NCI-H1417 (cell line): Measurements from ENCODE around the gene COL23A1.

Experiments used
- DNase-seq, 3 experiments: peaks; one replicate each; lab custom pipeline; 2025; lab: John Stamatoyannopoulos, UW

Gene COL23A1

DNA sequence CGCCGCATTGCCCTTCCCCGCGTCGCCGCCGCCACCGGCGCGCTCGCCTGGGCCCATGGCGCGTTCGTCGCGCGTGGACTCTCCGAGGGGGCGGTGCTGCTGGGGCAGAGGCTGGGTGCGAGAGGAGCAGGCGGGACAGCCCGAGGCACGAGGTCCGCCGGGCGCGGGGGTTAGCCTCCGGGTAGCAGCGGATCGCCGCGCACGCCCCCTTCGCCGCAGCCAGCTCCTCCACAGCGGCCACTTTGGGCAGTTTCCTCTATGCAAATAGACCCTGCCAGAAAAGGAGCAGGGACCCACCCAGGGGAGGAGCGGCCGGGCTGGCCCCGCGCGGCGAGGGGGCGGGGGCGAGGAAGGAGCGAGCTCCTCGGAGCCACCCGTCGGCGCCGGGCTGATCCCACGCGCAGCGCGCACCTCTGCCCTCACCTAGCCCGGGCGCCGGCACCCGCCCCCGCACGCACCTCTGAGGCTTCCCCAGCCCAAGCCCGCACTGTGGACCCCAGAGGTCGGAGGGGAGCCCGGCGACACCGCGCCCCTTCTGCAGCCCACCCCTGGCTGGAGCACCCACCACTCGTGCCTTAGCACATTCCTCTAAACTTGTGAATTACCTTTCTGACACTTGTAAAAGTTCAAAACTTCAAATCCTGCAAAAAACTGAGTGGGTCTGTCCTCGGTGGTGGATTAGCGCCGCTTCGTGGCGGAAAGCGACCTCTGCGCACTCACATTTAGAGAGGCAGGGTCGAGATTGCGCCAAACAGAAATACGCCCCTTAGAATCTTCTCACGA lies at the start of gene COL23A1:
COL23A1 (minus strand) TSS at position 253 of the 783 bp plus-strand sequence.
- DNase-seq: no peak

DNA sequence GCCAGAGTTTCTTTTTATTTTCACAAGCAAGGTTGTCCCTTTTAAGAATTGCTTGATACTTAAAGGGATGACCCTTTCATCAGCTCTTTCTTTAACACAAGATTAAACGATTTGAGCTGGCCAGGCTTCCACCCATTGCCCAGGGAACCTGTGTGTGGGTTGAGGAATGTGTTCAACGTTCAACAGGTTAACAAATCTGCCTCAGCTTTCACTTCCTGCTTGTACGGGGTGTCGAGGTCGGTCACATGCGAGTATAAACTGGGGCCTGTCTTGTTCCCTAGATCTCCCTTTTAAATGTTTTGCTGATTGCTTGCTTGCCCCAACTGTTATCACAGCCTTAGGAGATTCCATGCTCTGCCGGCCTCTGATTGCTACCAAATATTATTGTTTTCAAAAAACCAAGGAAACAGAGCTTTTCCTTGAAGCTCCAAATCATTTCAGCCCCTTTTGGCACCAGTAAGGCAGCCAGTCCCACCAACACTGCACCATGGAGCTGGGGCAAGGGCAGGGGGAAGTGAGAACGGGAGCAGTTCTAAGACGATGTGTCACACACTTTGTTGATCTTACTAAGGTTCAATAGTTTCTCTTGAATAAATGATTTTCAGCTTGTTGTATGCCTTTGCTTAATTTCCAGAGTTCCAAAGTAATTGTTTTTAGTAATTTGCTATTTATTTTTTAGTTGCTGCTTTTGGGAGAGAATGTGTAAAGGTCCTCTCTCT lies 47.3 kb upstream of the COL23A1 start:
- DNase-seq: no peak

DNA sequence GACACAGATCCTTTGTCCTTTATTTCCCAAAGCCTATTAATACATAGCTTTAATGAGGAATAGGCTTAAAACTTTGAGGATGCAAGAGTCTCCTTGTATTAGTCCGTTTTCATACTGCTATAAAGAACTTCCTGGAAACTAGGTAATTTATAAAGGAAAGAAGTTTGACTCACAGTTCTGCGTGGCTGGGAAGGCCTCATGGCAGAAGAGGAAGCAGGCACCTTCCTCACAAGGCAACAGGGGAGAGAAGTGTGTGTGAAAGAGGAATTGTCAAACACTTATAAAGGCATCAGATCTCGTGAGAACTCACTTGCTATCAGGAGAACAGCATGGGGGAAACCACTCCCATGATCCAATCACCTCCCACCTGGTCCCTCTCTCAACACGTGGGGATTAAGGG lies 42.1 kb upstream of the COL23A1 start:
- no peak for DNase-seq

DNA sequence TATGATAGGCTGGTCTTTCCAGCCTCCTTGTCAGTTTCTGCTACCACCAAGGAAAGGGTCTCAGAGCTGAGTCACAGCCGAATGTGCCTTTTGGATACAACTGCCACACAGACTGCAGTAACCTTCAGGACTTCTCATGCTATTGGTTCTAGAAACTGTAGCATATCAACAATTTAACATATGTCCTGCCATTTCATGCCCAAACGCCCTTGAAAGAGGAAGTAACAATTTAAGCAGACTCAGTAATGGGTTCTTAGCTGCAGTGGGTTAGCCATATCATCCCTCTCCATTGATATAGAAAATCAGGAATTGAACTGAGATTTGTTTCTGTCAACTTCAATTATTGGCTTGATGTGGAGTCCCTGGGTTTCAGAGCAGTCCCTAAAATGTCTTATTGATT lies 40.8 kb upstream of the COL23A1 start:
- no peak for DNase-seq

DNA sequence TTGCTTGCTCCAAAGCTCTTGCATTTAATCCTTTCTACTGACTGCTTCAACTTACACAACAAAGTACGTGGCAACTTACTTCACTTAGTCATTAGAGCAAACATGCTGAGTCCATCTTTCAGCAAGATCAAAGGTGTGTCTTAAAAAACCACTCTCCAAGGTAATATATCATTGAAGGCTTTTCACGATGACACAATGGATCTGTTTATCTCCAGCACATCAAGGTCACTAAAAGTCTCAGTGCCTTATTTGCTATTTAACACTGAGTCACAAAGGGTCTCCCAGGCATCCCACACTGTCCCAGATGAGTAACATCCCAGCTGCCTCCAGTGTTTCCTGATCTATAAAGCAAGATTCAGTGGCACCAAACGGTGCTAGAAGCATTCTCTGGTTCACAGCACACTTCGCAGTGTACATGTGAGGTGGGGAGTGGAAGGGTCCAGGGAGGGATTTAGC lies 40.3 kb upstream of the COL23A1 start:
- DNase-seq: no peak

DNA sequence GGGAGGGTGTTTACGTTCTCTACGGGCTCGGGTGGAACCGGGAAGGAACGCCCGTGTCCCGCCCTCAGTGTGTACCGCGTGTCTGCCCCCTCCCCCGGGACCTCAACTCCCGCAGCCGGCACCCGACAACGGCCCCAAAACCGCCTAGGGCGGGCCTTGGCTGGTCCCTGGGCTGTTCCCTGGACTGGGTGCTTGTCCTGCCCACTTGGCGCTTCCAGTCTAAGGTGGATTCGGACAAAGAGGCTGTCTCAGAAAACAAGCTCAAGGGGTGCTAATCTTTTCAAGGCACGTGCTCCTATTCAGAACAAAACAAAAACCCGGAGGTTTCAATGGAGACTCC lies 37.0 kb upstream of the COL23A1 start:
- no peak for DNase-seq

DNA sequence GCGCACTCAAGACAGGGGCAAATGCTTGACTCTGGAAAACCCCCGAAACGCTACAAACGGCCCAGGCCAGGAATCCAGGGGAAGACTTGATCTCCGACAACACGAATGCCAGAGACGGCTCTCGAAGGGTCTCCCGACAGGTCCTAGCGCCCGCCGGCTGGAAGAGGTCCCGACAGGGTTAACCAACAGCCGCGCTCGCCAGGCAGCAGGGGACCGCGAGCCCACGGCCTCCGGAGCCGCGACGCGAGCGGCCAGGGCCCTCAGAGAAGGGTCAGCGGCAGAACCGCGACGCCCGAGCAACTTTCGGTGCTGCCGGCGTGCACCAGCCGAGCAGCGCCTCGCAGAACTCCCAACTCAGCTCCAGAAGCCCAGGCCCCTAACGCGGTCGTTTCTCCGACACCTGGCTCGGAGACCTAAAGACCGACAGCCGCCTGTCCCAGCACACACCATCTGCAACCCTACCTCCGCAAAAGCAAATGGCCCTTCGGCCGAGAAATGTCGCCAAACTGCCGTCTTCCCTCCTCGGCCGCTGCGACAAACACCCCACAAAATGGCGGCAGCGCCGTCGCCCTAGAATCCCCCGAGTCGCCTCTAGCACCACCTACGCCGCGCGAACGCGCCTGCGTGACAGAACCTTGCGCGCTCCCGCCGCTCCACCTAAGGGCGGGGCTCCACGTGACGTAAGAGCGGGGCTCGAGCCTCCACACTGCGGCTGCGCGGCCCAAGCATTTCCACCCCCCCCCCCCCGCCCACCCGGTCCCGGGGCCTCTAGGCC lies 36.5 kb upstream of the COL23A1 start, which contains the start of gene CLK4:
CLK4 (minus strand) TSS at position 567 of the 775 bp plus-strand sequence. CDS start 3,634 bp downstream, outside the sequence.
- DNase-seq: peak; percentile 81 to 95 (median 89)

DNA sequence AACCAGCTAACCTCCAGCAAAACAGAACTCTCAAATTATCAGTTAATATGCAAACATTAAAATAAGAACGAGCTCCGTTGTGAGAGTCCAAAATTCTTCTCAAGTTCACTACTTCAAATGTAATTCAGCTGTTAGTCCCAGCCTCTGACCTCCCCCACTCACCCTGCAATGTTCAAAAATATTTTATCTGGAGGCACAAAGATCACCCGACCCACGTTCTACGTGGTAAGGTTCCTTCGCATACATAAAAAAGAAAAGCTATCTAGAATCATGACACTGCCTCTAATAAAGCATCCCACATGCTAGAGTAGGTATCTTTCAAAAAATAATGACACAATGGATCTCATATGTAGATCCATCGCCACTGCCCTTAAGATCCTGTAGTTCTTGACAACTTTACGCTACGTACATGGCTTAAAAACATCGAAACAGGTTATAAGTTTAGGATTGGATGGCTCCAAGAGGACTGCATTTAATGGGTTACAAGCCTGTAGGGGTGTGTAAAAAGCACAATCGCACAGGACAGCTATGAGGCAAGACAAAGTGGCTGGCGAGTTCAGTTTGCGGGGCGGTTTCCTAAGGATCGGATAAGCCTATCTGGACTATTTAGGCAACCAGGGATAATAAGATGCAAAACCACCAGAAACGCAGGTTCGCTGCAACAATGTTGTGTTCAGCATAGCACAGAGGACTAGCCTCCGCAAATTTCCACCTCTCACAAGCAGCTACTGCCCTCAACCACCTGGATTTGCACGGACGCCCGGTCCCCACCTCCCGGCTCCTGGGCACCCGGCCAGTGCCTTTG lies 35.7 kb upstream of the COL23A1 start:
- DNase-seq: peak in 1 of 3 experiments; percentile 35

DNA sequence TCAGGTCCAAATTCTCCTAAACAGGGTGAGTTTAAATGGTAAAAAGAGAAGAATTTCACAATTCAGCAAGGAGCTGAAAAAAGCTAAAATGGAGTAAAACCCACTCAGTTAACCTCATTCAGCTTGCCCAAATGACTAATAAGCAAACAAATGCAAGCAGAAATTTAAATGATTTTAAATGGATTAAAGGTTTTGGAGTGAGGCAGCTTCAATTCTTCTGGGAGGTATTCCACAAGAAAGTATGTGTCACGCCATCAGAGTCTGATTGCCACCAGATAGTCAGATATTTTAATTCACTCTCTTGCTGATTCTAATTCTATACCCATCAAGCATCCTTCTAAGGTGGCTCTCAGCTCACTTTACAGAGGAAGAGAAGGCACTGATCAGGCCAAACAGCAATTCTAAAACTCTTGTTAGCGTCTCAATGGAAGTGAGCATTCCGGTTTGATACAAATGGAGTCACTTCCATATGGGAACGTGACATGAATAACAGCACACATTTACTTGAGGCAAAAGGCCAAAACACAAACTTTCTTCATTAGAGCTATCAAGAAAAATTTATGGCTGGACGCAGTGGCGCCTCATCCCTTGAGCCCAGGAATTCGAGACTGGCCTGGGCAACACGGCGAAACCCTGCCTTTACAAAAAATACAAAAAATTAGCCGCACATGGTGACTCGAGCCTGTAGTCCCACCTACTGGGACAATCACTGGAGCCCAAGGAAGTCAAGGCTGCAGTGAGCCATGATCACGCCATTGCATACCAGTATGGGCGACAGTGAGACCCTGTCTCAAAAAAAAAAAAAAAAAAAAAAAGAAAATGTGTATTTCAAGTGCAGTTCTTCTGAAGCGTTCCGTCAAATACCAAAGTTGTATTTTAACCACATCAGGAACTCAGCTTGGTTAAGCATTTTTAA lies 34.7 kb upstream of the COL23A1 start:
- no peak for DNase-seq

DNA sequence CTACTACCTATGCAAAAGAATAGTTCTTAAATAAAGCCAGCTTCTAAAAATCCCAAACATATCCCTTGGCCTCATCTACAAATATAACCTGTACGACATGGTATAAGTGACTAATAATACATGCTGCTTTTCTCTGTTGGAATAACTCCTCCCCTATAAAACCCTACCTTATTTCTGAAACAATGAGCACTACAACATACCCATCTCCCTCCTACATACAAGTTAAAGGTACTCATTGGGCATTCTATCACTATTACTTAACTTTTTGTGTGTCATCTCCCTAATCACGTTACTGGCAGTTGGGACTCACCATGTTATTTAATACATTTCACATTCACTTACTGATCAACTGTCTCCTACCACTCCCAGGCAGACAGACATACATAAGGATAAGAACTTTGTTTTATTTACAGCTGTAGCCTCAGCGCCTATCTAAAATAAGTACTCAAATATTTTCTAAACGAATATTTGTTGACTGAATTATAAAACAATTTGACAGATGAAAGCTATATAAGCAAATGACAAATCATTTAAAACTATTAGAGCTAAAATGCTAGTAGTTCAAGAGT lies 32.6 kb upstream of the COL23A1 start:
- peak in 1 of 3 experiments; percentile 24 for DNase-seq

DNA sequence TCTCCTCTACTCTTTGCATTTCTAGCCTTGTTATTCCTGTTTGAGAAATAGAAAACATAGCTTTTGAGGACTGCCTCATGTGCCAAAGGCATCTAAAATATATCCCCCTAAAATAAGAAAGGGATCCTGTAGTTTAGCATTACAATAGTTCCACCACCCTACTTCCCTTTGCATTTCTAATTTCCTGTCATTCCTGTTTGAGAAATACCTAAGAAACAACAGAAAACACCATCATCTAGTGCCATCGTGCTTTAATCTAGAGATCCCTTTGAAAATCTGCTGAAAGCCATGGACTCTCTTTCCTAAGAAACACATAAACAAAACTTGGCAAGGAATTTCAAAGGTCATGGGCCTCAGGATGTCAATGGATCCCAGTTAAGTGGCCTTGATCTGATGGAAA lies 29.2 kb upstream of the COL23A1 start:
- no peak for DNase-seq

DNA sequence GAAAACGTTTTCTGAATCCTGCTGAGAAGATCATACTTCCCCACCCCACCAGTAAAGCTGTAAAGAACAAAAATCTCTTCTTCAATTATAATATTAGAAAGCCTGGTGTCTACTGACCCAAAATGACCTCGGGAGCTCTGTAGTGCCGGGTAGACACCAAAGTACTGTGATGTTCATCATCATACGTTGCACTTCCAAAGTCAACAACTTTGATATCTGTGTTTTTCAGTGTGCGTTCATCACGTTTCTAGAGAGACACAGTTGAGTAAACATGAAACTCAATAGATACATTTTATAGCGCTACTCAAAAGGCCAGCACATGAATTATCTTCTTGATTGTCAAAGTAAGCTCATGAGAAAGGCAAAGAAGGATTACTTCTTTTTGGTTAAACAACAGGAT lies 22.1 kb upstream of the COL23A1 start:
- DNase-seq: peak in 1 of 3 experiments; percentile 2

DNA sequence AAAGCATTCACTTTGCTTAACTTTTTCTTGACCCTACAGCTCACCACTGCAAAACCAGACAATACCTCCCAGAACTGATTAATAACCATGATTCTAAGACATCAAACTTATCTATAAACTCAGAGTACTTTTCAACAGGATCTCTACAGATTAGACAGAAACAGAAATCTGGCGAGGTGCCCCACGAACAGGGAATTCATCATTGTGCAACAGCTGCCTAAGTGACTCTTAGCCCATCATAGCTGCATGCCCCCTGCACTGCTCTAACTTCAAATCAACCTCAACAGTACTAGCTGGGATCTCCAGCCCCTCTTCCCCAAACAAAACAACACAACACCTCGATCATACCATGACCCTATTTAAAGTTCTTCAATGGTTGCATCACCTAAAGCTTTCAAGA lies 16.1 kb upstream of the COL23A1 start:
- DNase-seq: no peak

DNA sequence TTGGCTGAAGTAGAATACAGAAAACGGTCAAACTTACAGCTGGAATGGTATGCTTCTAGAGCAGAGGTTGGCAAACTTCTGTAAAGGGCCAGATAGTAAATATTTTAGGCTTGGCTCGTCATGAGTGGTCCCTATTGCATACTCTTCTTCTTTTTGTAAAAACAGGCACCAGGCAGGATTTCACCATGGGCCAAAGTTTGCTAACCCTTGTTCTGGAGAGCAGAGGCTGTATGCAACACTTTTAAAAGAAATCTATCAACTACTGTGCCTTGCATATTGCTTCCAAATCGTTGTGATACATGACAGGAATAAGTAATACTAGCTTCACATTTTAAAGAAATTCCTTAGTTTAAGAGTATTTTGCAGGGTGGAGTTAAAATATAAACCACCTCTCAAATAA lies 15.6 kb upstream of the COL23A1 start:
- no peak for DNase-seq

DNA sequence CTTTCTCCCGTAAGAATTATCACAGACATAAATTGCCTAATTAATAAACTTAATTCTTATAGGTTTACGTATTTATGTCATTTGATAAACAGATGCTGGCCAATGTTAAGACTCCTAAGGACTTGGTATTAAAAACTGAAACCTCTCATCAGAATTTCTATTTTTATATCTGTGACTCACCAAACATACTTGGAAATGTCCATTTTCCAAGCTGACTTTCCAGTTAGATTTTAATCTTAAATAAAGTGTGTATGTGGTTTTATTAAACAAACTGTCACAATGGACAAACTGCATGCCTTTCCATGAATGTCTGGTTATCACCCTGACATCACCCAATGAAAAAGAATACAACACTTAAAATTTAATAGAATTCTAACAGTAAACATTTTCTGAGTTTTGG lies 12.6 kb upstream of the COL23A1 start:
- no peak for DNase-seq

DNA sequence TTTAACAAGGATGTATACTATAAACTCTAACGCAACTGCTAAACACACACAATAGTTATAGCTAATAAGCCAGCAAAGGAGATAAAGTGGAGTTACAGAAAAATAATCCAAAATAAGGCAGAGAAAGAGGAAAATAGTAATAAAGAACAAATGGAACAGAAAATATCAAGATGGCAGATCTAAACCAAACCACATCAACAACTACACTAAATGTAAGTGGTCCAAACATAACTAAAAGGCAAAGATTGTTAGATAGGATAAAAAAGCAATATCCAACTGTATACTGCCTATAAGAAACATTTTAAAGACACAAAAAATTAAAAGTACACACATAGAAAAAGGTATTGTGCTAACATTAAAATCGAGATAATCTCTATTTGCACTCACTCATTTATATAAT lies 5.6 kb upstream of the COL23A1 start:
- no peak for DNase-seq

DNA sequence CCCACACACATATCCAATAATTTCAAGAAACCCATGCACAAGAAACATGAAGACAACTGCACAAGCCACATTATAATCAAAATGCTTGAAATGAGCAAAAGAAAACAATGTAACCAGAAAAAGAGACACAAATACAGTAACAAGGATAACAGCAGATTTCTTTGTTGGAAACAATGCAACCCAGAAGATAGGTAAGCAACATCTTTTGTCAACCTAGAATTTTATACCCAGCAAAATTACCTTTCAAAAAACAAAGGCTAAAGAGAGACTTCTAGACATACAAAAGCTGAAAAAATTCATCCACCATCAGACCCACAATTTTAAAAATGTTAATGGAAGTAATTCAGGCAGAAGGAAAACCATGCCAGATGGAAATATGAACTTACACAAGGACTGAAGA lies 5.0 kb upstream of the COL23A1 start:
- no peak for DNase-seq

DNA sequence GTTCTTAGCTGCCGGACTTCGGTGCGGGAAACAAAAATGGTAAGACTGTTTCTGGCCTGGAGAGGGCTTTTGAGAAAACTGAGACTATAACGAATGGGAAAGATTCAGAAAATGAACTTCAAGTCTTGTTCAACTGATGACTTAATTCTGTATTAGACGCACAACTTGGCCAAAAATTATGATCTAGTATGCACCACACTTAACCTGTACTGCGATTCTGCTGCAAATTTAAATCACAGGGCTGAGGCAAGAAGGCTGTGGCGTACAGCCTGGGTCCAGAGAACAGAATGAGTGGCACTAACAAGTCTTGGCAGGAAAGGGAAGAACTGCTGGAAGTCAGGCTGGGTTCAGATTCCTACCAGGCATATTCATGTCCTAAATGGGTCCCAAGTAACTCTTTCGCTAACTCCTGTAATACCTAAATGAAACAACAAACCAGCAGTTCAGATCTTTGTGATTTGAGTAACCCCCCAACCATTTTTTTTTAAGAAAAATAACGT lies 781 bp upstream of the COL23A1 start:
- no peak for DNase-seq

DNA sequence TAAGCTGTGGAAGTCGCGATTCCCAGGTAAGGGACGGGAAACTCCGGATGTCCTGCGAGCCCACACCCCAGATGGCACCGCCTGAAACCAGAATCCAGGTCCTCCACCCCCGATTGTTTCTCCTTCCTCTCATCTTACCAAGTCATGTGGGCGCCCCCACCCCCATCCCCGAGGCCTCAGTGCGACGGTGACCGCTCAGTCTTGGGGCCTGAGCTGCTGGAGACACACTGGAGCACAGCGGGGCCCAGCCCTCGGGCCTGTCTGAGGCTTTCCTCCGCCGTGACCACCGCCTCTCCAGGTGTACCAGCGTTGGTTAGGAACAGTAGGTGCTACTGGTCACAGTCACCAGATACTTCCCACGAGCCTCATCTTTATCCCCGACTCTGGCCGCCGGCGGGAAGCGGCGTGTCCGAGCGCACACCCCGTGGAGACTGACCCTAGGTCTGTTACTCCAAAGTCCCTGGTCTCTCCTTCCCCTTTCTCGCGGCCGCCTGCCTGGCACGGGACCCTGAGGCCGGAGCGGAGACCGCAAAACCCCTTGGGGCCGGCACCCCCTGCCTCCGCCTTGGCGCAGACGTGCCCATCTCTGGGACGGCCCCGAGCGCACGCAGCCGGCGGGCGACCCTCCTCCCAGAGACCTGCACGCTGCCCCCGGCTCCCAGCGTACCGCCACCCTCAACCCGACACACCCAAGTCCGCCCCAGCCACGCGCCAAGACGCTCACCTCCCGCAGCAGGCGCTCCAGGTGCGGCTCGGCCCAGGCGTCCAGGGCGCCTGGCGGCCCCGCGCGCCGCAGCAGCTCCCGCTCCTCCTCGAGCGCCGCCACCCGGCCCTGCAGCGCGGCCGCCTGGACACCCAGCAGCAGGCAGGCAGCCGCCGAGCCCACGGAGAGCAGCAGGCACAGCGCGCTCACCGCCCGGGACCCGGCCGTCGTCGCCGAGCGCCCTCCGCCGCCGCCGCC lies 733 bp downstream of the COL23A1 start:
- no peak for DNase-seq
